HPDE6-E6E7 (cell line): ENCODE measurements around the gene FUCA1.

Source experiments
- DNase-seq: peaks from one replicate; pipeline ENCODE4 v3.0.0; 2011; ENCODE audit warnings: missing footprints; ENCODE audit errors: extremely low spot score

Gene FUCA1

DNA sequence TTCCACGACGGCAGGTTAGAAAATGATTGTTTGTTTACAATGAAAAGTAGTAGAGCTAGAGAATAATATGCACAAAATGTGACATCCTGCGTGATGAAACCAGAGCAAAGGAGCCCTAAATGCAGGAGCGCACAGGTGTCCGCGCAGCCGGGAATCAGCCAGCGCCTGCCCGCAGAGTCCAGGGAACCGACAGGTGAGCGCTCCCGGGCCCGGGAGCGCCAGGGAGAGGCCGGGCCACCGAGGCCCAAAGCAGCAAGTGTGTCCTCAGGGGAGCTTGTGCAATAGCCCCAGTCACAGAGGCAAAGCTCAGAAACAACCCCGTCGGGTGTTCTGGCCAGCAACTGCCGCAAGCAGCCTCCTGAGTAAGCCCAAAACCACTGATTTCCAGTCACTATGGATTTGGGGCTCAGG, 66.7 kb downstream of the FUCA1 start:
- no peak for DNase-seq

DNA sequence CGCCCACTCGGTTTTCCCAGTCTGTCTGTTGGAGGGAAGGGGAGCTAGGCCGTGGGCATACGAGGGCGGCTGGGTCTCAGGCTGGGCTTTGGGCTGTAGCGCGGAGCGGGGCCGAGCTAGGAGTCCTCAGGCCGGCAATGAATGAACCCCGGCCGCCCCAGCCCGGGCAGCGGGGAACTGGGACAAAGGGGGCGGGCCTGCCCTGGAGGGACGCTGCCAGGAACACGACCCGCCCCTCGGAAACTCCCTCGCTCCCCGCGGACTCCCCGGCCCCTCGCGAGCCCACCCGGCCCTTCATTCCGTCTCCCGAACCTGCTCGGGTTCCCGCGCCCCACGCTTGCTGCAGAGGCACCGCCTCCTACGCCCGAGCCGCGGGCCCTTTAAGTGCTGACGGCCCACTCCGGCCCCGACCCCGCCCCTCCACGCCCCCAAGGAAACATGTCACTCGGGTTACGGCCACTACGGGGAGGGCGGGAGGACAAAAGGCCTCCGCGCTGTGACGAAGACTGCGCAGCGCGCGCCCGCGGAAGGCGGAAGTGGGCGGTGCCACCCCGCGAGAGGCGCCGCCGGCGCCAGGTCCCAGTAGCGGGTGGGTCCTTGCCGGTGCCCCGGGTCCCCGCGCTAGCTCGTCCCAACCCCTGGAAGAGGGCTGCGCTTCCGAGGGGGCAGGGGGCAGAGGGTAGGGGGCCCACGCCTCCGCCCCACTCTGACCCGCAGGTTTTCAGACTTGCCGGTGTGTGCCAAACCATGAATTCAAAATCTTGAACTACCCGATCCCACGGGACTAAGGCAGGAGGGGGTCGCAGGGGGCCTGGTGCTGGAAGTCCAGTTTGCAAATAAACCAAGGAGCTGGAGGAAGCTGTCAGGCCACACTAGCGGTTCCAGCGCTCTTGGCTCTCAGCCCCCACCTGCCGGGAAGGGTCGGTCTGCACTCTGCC, 67.4 kb downstream of the FUCA1 start, which contains the start of gene GALE:
Gene GALE (minus strand): TSS at position 355 of the 938 bp plus-strand sequence. CDS start 1,747 bp downstream, outside the sequence.
- peak; percentile 91 for DNase-seq

DNA sequence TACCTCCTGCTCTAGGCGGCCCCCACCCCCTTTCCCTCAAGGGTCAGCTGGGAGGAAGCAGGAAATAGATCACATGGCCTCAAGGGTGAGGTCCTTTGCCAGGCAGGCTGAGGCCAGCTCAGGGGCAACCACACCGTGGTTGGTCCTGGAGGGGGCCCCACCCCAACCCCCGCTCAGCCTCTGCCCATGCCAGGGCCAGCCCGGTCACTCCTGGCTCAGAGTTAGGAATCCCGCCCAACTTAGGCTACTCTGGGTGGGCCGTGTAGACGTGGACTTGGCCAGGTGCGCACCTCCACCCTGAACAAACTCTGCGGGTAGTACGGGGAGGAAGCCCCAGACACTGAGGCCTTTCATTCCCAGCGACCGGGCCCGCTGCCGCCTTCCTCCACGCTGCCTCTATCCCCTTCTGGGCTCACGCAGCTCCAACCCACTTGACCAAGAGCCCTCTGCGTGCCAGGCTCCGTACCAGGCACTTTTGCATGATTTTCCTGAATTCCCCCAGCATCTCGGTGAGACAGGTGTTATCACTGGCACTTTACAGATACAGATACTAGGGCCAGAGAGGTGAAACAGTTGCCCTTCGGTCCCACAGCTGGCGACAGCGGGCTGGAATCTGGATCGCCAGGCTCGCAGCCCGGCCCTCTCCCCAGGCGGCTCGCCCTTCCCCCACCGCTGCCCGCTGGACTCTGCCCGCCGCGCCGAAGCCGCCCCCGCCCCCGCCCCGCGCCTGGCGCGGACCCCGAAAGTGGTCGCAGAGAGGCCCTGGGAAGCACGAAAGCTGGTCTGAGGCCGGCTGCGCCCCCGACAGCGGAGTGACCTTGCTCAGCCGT, 68.3 kb downstream of the FUCA1 start:
- peak; percentile 97 for DNase-seq

GRCh38 chr1:23799255-23799569, 68.9 kb downstream of the FUCA1 start:
- DNase-seq: no peak

DNA sequence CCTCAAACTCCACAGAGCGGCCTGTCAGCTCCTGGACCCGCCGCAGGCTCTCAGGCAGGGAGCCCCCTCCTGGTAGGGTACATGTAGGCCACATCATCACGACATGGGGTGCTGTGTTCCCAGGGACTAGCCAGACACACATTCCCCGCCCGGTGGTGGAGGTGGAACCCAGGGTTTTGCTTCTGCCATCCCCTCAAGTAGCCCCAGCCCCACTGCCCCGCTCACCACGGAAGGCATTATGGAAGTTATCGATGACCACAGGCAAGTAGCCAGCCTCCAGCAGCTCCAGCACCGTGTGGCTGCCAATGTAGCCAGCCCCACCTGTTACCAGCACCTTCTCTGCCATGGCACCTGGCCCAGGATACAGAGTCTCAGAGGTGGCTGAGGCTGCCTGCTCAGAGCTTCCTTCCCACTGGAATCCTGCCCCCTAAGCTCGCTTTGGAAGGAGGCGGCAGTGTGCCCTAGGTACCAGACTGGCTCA, 69.4 kb downstream of the FUCA1 start:
- no peak for DNase-seq

- DNase-seq: no peak
These were observed 70.3 kb downstream of the FUCA1 start for GRCh38 chr1:23797478-23798448.

- DNase-seq: no peak
These were observed 71.4 kb downstream of the FUCA1 start for GRCh38 chr1:23796466-23797271.

DNA sequence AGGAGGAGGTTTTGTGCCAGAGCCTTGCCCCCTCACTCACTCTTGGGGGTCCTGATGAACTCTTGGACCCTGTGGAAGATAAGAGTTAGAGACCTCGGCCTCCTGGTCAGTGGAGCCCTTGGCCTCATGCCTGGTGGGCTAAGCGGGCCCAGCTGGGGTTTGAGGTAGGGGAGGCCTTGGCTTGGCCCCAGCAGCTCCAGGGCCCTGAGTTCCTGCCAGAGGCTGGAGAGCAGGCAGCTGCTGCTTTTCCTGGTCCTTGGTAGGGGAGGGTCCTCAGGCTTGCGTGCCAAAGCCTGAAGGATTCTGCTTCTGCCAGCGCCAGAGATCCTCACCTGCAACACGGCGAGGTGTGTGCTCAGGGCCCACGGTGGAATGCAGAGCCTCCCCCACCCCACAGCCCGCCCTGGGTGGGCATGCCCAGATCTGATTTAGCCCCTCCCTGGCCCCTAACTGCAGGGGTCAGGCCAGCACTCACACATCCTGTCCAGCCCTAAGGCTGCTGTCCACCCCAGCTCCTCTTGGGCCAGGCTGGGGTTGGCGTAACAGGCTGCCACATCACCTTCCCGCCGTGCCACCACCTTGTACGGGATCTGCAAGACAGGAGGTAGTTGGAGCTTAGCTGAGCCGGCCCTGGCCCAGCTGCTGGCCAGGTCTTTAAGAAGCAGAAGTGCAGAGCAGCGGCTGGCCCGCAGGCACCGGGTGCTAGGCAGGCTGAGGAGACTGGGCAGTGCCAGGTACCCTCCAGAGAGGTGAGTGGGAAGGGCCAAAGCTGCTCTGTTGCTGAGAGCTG, 72.2 kb downstream of the FUCA1 start:
- DNase-seq: no peak
